ENCODE measurements around the gene MBOAT7.

- no peak for TF ChIP-seq EZH2 (IDR thresholded peaks at IDR 0.05; ENCODE audit: insufficient read depth, poor library complexity, severe bottlenecking)
- TF ChIP-seq EZH2phosphoT487 (IDR thresholded peaks at IDR 0.05; ENCODE audit: insufficient read depth, low read depth) = no peak
Measured at GRCh38 chr19:54148158-54148557, 41.2 kb downstream of the MBOAT7 start.

All from GM23248 (cell line).